Esophagus squamous epithelium (tissue), 5 donors: ENCODE measurements around the gene WNT7B. TPM values are rescaled to one million over a fixed set of nuclear protein-coding genes. Genes with fewer than 3 reads are reported as not detected.
A peak's percentile ranks its signal among the peaks of the same experiment; 100 is the strongest.

Source experiments
- DNase-seq: peaks from one replicate; lab custom pipeline; 2025; lab: John Stamatoyannopoulos, UW
- H3K27ac ChIP-seq, 4 donors: fragments of 200-600 bp; sonication (generic); one replicate each; pipeline ENCODE4 v1.5.1; 2016 to 2019; ENCODE audit warnings: mild to moderate bottlenecking in 1 of 4
- H3K27me3 ChIP-seq, 4 donors: fragments of 200-600 bp; sonication (generic); 1 replicate in 3 of 4; 2 replicates in 1 of 4; pipeline versions ENCODE4 v1.5.1 to v1.6.0; 2017 to 2021; ENCODE audit warnings: antibody characterized with exemption in 1 of 4
- H3K36me3 ChIP-seq, 3 donors: fragments of 200-600 bp; sonication (generic); one replicate each; pipeline ENCODE4 v1.5.1; 2016 to 2019
- H3K4me1 ChIP-seq, 3 donors: fragments of 200-600 bp; sonication (generic); one replicate each; pipeline ENCODE4 v1.5.1; 2017 to 2019
- H3K4me3 ChIP-seq, 4 donors: fragments of 200-600 bp; sonication (generic); 1 replicate in 3 of 4; 2 replicates in 1 of 4; pipeline ENCODE4 v1.5.1; 2016 to 2019; ENCODE audit warnings: mild to moderate bottlenecking in 2 of 4, moderate library complexity in 1 of 4
- H3K9me3 ChIP-seq, 3 donors: fragments of 200-600 bp; sonication (generic); one replicate each; pipeline ENCODE4 v1.5.1; 2016 to 2019
- CTCF ChIP-seq, 6 experiments: fragments of 450-650 bp in 4 of 6; fragments of 200-600 bp in 2 of 6; sonication (generic) in 2 of 6; IDR thresholded peaks; one replicate each; pipeline ENCODE4 v1.5.1; 2016 to 2019; ENCODE audit warnings: antibody characterized with exemption in 6 of 6, mild to moderate bottlenecking in 4 of 6, moderate library complexity in 4 of 6
- POLR2A ChIP-seq, 4 donors: fragments of 450-650 bp; IDR thresholded peaks; one replicate each; pipeline ENCODE4 v1.6.1; 2017; ENCODE audit warnings: antibody characterized with exemption in 4 of 4, mild to moderate bottlenecking in 4 of 4, moderate library complexity in 3 of 4
- WGBS, 2 donors: methylation state at CpG; one replicate each; pipeline ENCODE4 v1.1.5; 2018; 5-methylcytosine and 5-hydroxymethylcytosine counted together
- intact Hi-C: fragments of 100-400 bp; cut with DNase I; formaldehyde crosslinking; loops from one replicate; pipeline ENCODE4 v1.15.0; 2022
- total RNA-seq, 4 donors: library from RNA; depleted of rRNA; stranded (reverse); fragments of >200 nt; gene quantifications; one replicate each; pipeline ENCODE4 v1.1.0, GENCODE V29; 2016
- donor health status: DM: yes; HTN: yes; CAD: no.

WNT7B gene
- total RNA-seq, 4 donors from 2014 or later, result 10.6 to 27.0 (median 16.1) TPM

- peaks cover 0 to 49% (median 0%) of the 10 kb centered on the region in 4 donors for H3K27me3 ChIP-seq
- intact Hi-C loops, result no loop called here
- H3K36me3 ChIP-seq, result no peaks in the 10 kb centered on the region
- WGBS, 2 donors, result 0 to 60% methylated on average over 1 to 2 of the region's 25 CpGs
- no peak overlapping the region for H3K4me3 ChIP-seq
- TF ChIP-seq POLR2A (IDR thresholded peaks at IDR 0.05) (no peak), CTCF (IDR thresholded peaks at IDR 0.05) (no peak)
- no peak for DNase-seq
- H3K27ac ChIP-seq, result peak overlapping the region in 1 of 4 donors; percentile 27
- H3K9me3 ChIP-seq, result no peaks in the 10 kb centered on the region
- H3K4me1 ChIP-seq, result peaks cover 24 to 71% (median 24%) of the 10 kb centered on the region in 3 donors
Measured at GRCh38 chr22:45891471-45891995, 85.4 kb downstream of the WNT7B start.

GRCh38 chr22:45891021-45891421, 85.9 kb downstream of the WNT7B start:
- H3K27ac ChIP-seq, result peak overlapping the region in 1 of 4 donors; percentile 27
- H3K27me3 ChIP-seq, result peaks cover 0 to 54% (median 0%) of the 10 kb centered on the region in 4 donors
- DNase-seq, result no peak
- TF ChIP-seq POLR2A (IDR thresholded peaks at IDR 0.05), result no peak
- TF ChIP-seq CTCF (IDR thresholded peaks at IDR 0.05), result no peak
- WGBS, 2 donors, result 80 to 87% methylated on average over 31 to 34 of the region's 37 CpGs
- intact Hi-C loops, result no loop called here
- H3K4me3 ChIP-seq, result no peak overlapping the region
- no peaks in the 10 kb centered on the region for H3K36me3 ChIP-seq
- no peaks in the 10 kb centered on the region for H3K9me3 ChIP-seq
- peaks cover 18 to 66% (median 19%) of the 10 kb centered on the region in 3 donors for H3K4me1 ChIP-seq

GRCh38 chr22:45890351-45890635, 86.7 kb downstream of the WNT7B start:
- H3K4me3 ChIP-seq, result no peak overlapping the region
- no peaks in the 10 kb centered on the region for H3K36me3 ChIP-seq
- intact Hi-C loops, result no loop called here
- no peaks in the 10 kb centered on the region for H3K9me3 ChIP-seq
- 75% methylated on average over 6 of the region's 26 CpGs; no CpG with 5 or more reads in 1 of the 2 donors for WGBS, 2 donors
- TF ChIP-seq CTCF (IDR thresholded peaks at IDR 0.05), result no peak
- no peak for TF ChIP-seq POLR2A (IDR thresholded peaks at IDR 0.05)
- DNase-seq, result no peak
- H3K27ac ChIP-seq, result no peak overlapping the region
- peaks cover 0 to 61% (median 0%) of the 10 kb centered on the region in 4 donors for H3K27me3 ChIP-seq
- peaks cover 13 to 59% (median 14%) of the 10 kb centered on the region in 3 donors for H3K4me1 ChIP-seq

GRCh38 chr22:45889539-45890350, 87.2 kb downstream of the WNT7B start:
- intact Hi-C loops, result no loop called here
- TF ChIP-seq CTCF (IDR thresholded peaks at IDR 0.05) (no peak), POLR2A (IDR thresholded peaks at IDR 0.05) (no peak)
- WGBS, 2 donors, result 47% methylated on average over 23 of the region's 56 CpGs; no CpG with 5 or more reads in 1 of the 2 donors
- peaks cover 13 to 58% (median 14%) of the 10 kb centered on the region in 3 donors for H3K4me1 ChIP-seq
- no peak for DNase-seq
- H3K4me3 ChIP-seq, result peak overlapping the region in 1 of 4 donors; percentile 41
- no peak overlapping the region for H3K27ac ChIP-seq
- no peaks in the 10 kb centered on the region for H3K36me3 ChIP-seq
- peaks cover 0 to 66% (median 0%) of the 10 kb centered on the region in 4 donors for H3K27me3 ChIP-seq
- H3K9me3 ChIP-seq, result no peaks in the 10 kb centered on the region

GRCh38 chr22:45889093-45889538, 87.8 kb downstream of the WNT7B start:
- Histone ChIP-seq H3K27me3 (peaks cover 0 to 73% (median 0%) of the 10 kb centered on the region in 4 donors), H3K27ac (no peak overlapping the region), H3K9me3 (no peaks in the 10 kb centered on the region), H3K4me3 (no peak overlapping the region), H3K36me3 (no peaks in the 10 kb centered on the region), H3K4me1 (peaks cover 13 to 58% (median 14%) of the 10 kb centered on the region in 3 donors)
- intact Hi-C loops, result no loop called here
- TF ChIP-seq CTCF (IDR thresholded peaks at IDR 0.05) (no peak), POLR2A (IDR thresholded peaks at IDR 0.05) (no peak)
- WGBS, 2 donors, result 93% methylated on average over 3 of the region's 10 CpGs; no CpG with 5 or more reads in 1 of the 2 donors
- no peak for DNase-seq
